HEK293 (cell line): Measurements from ENCODE around the gene EXT2.

Experiments
- CTCF ChIA-PET: fragments of 350-600 bp; formaldehyde crosslinking; extraction: SDS; loops from one replicate; lab custom pipeline; 2021; ENCODE audit warnings: antibody characterized with exemption; lab: Yijun Ruan, JAX
- POLR2A ChIA-PET: fragments of 300-600 bp; formaldehyde crosslinking; extraction: SDS; loops from one replicate; lab custom pipeline; 2020; ENCODE audit warnings: antibody characterized with exemption, inconsistent platforms; lab: Yijun Ruan, JAX
- H3K27ac ChIP-seq: fragments of 200-500 bp; sonication (Bioruptor generic); 2 replicates; pipeline ENCODE4 v1.5.1; 2014; ENCODE audit warnings: low read depth, low read length, control low read depth, inconsistent platforms; ENCODE audit errors: extremely low read depth
- H3K36me3 ChIP-seq, 2 experiments: fragments of 200-500 bp in 1 of 2; sonication (Bioruptor generic) in 1 of 2; 1 replicate in 1 of 2; 2 replicates in 1 of 2; pipeline ENCODE4 v1.5.1; 2014 to 2017; ENCODE audit warnings: inconsistent platforms in 2 of 2, low read length in 2 of 2; ENCODE audit not compliant: control insufficient read depth in 2 of 2, insufficient read depth in 1 of 2
- H3K4me1 ChIP-seq: fragments of 200-500 bp; sonication (Bioruptor generic); 2 replicates; pipeline ENCODE4 v1.5.1; 2014; ENCODE audit warnings: mild to moderate bottlenecking, low read length, inconsistent platforms; ENCODE audit not compliant: control insufficient read depth, insufficient read depth
- H3K4me3 ChIP-seq: 2 replicates; pipeline ENCODE4 v1.5.1; 2011; ENCODE audit warnings: low read depth, mild to moderate bottlenecking, control low read depth, low read length, moderate library complexity
- H3K9me3 ChIP-seq: fragments of 200-500 bp; sonication (Bioruptor generic); 2 replicates; pipeline ENCODE4 v1.5.1; 2014; ENCODE audit warnings: low read depth, low read length, inconsistent platforms; ENCODE audit not compliant: control insufficient read depth, insufficient read depth
- BCL11B ChIP-seq: fragments of 450-650 bp; formaldehyde crosslinking; IDR thresholded peaks from 2 replicates; pipeline ENCODE4 v1.5.1; 2016; ENCODE audit warnings: low read depth, missing biosample characterization, missing genetic modification characterization
- GLI2 ChIP-seq: fragments of 450-650 bp; formaldehyde crosslinking; IDR thresholded peaks from 2 replicates; pipeline ENCODE4; 2017; ENCODE audit warnings: missing biosample characterization, missing genetic modification characterization, low read depth, borderline replicate concordance
- GLI4 ChIP-seq: fragments of 450-650 bp; formaldehyde crosslinking; IDR thresholded peaks from 2 replicates; pipeline ENCODE4 v1.5.1; 2016; ENCODE audit warnings: missing biosample characterization, missing genetic modification characterization
- GLIS2 ChIP-seq: fragments of 450-650 bp; formaldehyde crosslinking; IDR thresholded peaks from 2 replicates; pipeline ENCODE4 v1.5.1; 2016; ENCODE audit warnings: missing biosample characterization, missing genetic modification characterization
- HIC1 ChIP-seq: fragments of 450-650 bp; formaldehyde crosslinking; IDR thresholded peaks from 2 replicates; pipeline ENCODE4 v1.5.1; 2016; ENCODE audit warnings: missing biosample characterization, missing genetic modification characterization
- HOXA7 ChIP-seq: sonication (generic); formaldehyde crosslinking; IDR thresholded peaks from 2 replicates; pipeline ENCODE4 v1.8.1; 2022; ENCODE audit warnings: missing genetic modification reagents, borderline replicate concordance
- HOXC10 ChIP-seq: sonication (generic); formaldehyde crosslinking; IDR thresholded peaks from 2 replicates; pipeline ENCODE4 v1.8.1; 2023; ENCODE audit warnings: mild to moderate bottlenecking, missing genetic modification reagents
- IKZF3 ChIP-seq: fragments of 450-650 bp; IDR thresholded peaks from 2 replicates; pipeline ENCODE4 v1.5.0; 2018; ENCODE audit warnings: missing biosample characterization, mild to moderate bottlenecking, missing genetic modification characterization, moderate library complexity
- OSR2 ChIP-seq: fragments of 450-650 bp; formaldehyde crosslinking; IDR thresholded peaks from 2 replicates; pipeline ENCODE4 v1.5.1; 2016; ENCODE audit warnings: missing biosample characterization, missing genetic modification characterization
- OVOL3 ChIP-seq: fragments of 450-650 bp; formaldehyde crosslinking; IDR thresholded peaks from 2 replicates; pipeline ENCODE4 v1.5.1; 2016; ENCODE audit warnings: missing biosample characterization, missing genetic modification characterization
- PRDM2 ChIP-seq: fragments of 450-650 bp; formaldehyde crosslinking; IDR thresholded peaks from 2 replicates; pipeline ENCODE4 v1.5.1; 2016; ENCODE audit warnings: missing biosample characterization, missing genetic modification characterization, borderline replicate concordance
- YY1 ChIP-seq: fragments of 450-650 bp; formaldehyde crosslinking; IDR thresholded peaks from 2 replicates; pipeline ENCODE4 v1.5.1; 2018; ENCODE audit warnings: missing biosample characterization, missing genetic modification characterization
- ZBTB48 ChIP-seq: fragments of 450-650 bp; formaldehyde crosslinking; IDR thresholded peaks from 2 replicates; pipeline ENCODE4 v1.5.1; 2016; ENCODE audit warnings: missing biosample characterization, missing genetic modification characterization
- ZBTB7A ChIP-seq: fragments of 450-650 bp; formaldehyde crosslinking; IDR thresholded peaks from 2 replicates; pipeline ENCODE4 v1.5.1; 2016; ENCODE audit warnings: low read depth, missing biosample characterization, missing genetic modification characterization
- ZFP37 ChIP-seq: fragments of 450-650 bp; formaldehyde crosslinking; IDR thresholded peaks from 2 replicates; pipeline ENCODE4 v1.5.1; 2016; ENCODE audit warnings: missing biosample characterization, missing genetic modification characterization
- ZNF138 ChIP-seq: fragments of 450-650 bp; formaldehyde crosslinking; IDR thresholded peaks from 2 replicates; pipeline ENCODE4 v1.5.1; 2016; ENCODE audit warnings: missing biosample characterization, missing genetic modification characterization, borderline replicate concordance
- ZNF140 ChIP-seq: fragments of 450-650 bp; formaldehyde crosslinking; IDR thresholded peaks from 2 replicates; pipeline ENCODE4 v1.5.1; 2016; ENCODE audit warnings: missing biosample characterization, missing genetic modification characterization
- ZNF169 ChIP-seq: fragments of 450-650 bp; formaldehyde crosslinking; IDR thresholded peaks from 2 replicates; pipeline ENCODE4 v1.5.1; 2016; ENCODE audit warnings: missing biosample characterization, missing genetic modification characterization
- ZNF311 ChIP-seq: fragments of 450-650 bp; formaldehyde crosslinking; IDR thresholded peaks from 2 replicates; pipeline ENCODE4 v1.5.1; 2017; ENCODE audit warnings: missing biosample characterization, missing genetic modification characterization, borderline replicate concordance
- ZNF324 ChIP-seq: fragments of 450-650 bp; formaldehyde crosslinking; IDR thresholded peaks from 2 replicates; pipeline ENCODE4 v1.5.1; 2016; ENCODE audit warnings: missing biosample characterization, missing genetic modification characterization
- ZNF350 ChIP-seq: fragments of 450-650 bp; formaldehyde crosslinking; IDR thresholded peaks from 2 replicates; pipeline ENCODE4 v1.5.0; 2017; ENCODE audit warnings: missing biosample characterization, mild to moderate bottlenecking, missing genetic modification characterization
- ZNF501 ChIP-seq: fragments of 450-650 bp; formaldehyde crosslinking; IDR thresholded peaks from 2 replicates; pipeline ENCODE4 v1.5.1; 2016; ENCODE audit warnings: missing biosample characterization, missing genetic modification characterization
- ZNF600 ChIP-seq: fragments of 450-650 bp; formaldehyde crosslinking; IDR thresholded peaks from 2 replicates; pipeline ENCODE4 v1.5.1; 2016; ENCODE audit warnings: missing biosample characterization, missing genetic modification characterization
- ZNF624 ChIP-seq: fragments of 450-650 bp; formaldehyde crosslinking; IDR thresholded peaks from 2 replicates; pipeline ENCODE4 v1.5.1; 2017; ENCODE audit warnings: missing biosample characterization, missing genetic modification characterization
- ZNF791 ChIP-seq: fragments of 450-650 bp; formaldehyde crosslinking; IDR thresholded peaks from 2 replicates; pipeline ENCODE4 v1.5.1; 2016; ENCODE audit warnings: missing biosample characterization, missing genetic modification characterization
- ZSCAN30 ChIP-seq: fragments of 450-650 bp; IDR thresholded peaks from 2 replicates; pipeline ENCODE4 v1.5.1; 2018; ENCODE audit warnings: missing biosample characterization, mild to moderate bottlenecking, missing genetic modification characterization, moderate library complexity

Gene EXT2

DNA sequence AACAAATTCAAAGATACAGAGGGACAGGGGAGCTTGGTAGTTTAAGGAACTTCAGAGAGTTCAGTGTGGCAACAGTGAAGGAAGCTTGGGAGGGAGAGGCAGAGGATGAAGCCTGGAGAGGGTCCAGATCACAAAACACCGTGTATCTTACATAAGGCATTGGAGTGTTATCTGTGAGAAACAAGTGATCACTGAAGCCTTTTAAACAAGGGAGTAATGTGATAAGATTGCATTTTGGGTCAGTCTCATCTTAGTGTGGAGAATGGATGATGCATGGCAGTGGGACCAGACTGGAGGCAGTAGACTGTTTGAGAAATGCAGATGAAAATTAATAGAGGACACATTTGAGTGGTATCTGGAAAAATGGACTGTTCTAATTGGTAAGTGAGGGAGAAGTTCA, 79.4 kb downstream of the EXT2 start:
- Histone ChIP-seq H3K4me1 (no peaks in the 10 kb centered on the region), H3K4me3 (no peak overlapping the region), H3K9me3 (no peaks in the 10 kb centered on the region), H3K27ac (no peak overlapping the region), H3K36me3 (peaks cover 0 to 15% of the 10 kb centered on the region in 2 experiments; a peak in 2 of 3 replicates)
- TF ChIP-seq ZNF140 (tag by site-specific recombination) (no peak), ZBTB48 (tag by site-specific recombination) (no peak), OSR2 (tag by site-specific recombination) (no peak), ZNF501 (tag by site-specific recombination) (no peak), GLI4 (no peak), ZNF791 (no peak), ZNF624 (no peak), ZNF311 (no peak), ZNF324 (tag by site-specific recombination) (no peak)
- ChIA-PET CTCF (interaction anchor here (0.7 kb wide), 1 partner anchor 752 kb away, joined by 5 read pairs; no protein-coding TSS in a partner anchor), POLR2A (no interaction called here)

DNA sequence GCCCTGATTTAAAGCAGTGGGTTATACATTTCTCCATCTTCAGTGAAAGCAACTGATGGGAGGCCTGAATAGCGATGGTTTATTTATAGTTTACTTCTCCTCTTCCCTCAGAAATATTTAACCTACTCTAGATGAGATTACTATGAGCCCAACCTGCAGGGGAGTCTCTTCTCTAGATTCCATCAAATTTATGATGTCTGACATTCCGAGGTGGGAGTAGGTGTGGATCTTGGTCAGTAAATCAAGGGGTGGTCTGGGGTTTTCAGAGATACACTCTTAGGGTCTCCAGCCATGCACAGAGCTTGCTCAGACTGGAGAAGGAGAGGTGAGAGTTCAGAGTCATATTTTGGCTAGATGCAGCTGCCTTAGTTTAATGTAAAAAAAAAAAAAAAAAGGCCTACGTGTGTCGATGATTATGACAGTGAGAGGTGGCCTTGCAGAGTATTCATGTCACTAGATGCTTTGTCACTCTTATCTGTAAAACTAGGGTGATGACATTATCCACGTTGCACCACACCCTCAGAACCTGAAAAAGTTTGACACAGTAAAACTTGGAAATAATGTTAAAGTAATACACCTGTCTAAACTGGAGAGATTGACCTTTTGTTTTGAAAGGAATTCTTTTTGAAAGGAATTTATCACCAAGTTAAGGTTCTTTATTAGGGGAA, 81.2 kb downstream of the EXT2 start:
- Histone ChIP-seq H3K9me3 (no peaks in the 10 kb centered on the region), H3K4me1 (no peaks in the 10 kb centered on the region), H3K27ac (no peak overlapping the region), H3K4me3 (no peak overlapping the region), H3K36me3 (peaks cover 0 to 11% of the 10 kb centered on the region in 2 experiments; a peak in 2 of 3 replicates)
- TF ChIP-seq ZNF169 (no peak), ZNF350 (tag by site-specific recombination) (no peak), BCL11B (tag by site-specific recombination) (no peak), GLIS2 (no peak), ZFP37 (tag by site-specific recombination) (no peak), ZNF324 (tag by site-specific recombination) (no peak)
- ChIA-PET POLR2A (no interaction called here), CTCF (interaction anchor here (0.6 to 1.4 kb wide), 5 partner anchors 17 to 380 kb away, joined by 3 to 6 read pairs (median 3); no protein-coding TSS in a partner anchor)

DNA sequence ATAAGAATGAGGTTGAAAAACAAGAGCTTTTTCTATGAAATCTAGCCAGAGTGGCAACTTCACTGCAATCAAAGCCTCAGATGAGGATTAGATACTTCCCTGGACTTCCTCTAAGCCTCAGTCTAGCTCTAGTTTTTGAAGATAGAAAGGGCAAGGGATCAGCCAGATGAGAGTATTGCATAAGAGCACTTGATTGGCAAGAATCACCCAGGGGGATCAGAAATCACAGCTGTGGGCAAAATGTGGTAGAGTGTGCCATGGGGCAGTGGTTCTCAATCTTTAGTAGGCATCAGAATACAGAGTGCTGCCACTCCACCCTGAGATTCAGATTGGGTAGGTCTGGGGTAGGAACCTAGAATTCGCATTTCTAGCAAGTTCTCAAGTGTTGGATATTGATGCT, 82.4 kb downstream of the EXT2 start:
- H3K4me3 ChIP-seq = no peak overlapping the region
- ChIA-PET CTCF (interaction anchor here (0.5 to 1.2 kb wide), 7 partner anchors 14 to 434 kb away, joined by 3 to 5 read pairs (median 3); no protein-coding TSS in a partner anchor), POLR2A (no interaction called here)
- H3K36me3 ChIP-seq = peaks cover 0 to 3% of the 10 kb centered on the region in 2 experiments; a peak in 2 of 3 replicates
- no peaks in the 10 kb centered on the region for H3K9me3 ChIP-seq
- H3K4me1 ChIP-seq = no peaks in the 10 kb centered on the region
- H3K27ac ChIP-seq = no peak overlapping the region
- TF ChIP-seq HOXC10 = no peak
- TF ChIP-seq HIC1 = no peak
- TF ChIP-seq ZSCAN30 (tag by site-specific recombination) = no peak
- TF ChIP-seq HOXA7 (CRISPR knock-in tag) = no peak
- TF ChIP-seq YY1 (tag by site-specific recombination) = no peak
- TF ChIP-seq ZNF600 (tag by site-specific recombination) = no peak
- TF ChIP-seq OVOL3 (tag by site-specific recombination) = no peak
- no peak for TF ChIP-seq ZBTB7A
- no peak for TF ChIP-seq IKZF3 (tag by site-specific recombination)
- TF ChIP-seq ZNF138 (tag by site-specific recombination) = no peak
- TF ChIP-seq PRDM2 (tag by site-specific recombination) = no peak
- TF ChIP-seq GLI2 (tag by site-specific recombination) = no peak
